Mucosa of rectum (tissue), 2 donors: ENCODE results near the gene BMF.
"Not testable (repeated sequence)": the region's sequence is repeated elsewhere in the genome, so short reads cannot be mapped to it uniquely, and the experiment has no call there.

Experiments
- H3K27ac ChIP-seq, 2 donors: one replicate each; pipeline ENCODE4 v1.7.0; 2013; ENCODE audit warnings: inconsistent platforms in 2 of 2, low read depth in 2 of 2, low read length in 2 of 2
- H3K27me3 ChIP-seq, 2 donors: one replicate each; pipeline ENCODE4 v1.7.0; 2013; ENCODE audit warnings: low read length in 2 of 2; ENCODE audit not compliant: control insufficient read depth in 2 of 2, insufficient read depth in 2 of 2
- H3K36me3 ChIP-seq, 2 donors: one replicate each; pipeline ENCODE4 v1.7.0; 2013; ENCODE audit warnings: low read length in 2 of 2; ENCODE audit not compliant: control insufficient read depth in 2 of 2, insufficient read depth in 2 of 2
- H3K4me1 ChIP-seq, 2 donors: one replicate each; pipeline ENCODE4 v1.7.0; 2013; ENCODE audit warnings: low read length in 2 of 2, mild to moderate bottlenecking in 1 of 2; ENCODE audit not compliant: control insufficient read depth in 2 of 2, insufficient read depth in 2 of 2
- H3K4me3 ChIP-seq, 2 donors: one replicate each; pipeline ENCODE4 v1.7.0; 2013; ENCODE audit warnings: low read length in 2 of 2
- H3K9ac ChIP-seq, 2 donors: one replicate each; pipeline ENCODE4 v1.7.0; 2013; ENCODE audit warnings: low read length in 2 of 2, low read depth in 1 of 2, mild to moderate bottlenecking in 1 of 2
- H3K9me3 ChIP-seq, 2 donors: one replicate each; pipeline ENCODE4 v1.7.0; 2013; ENCODE audit warnings: low read length in 2 of 2; ENCODE audit not compliant: control insufficient read depth in 2 of 2
- donor health status: healthy.
- donor health status: Normal muscosa, but diverticular disease.

The BMF gene

GRCh38 chr15:40075298-40076044, 33.2 kb downstream of the BMF start:
- no peak overlapping the region for H3K9ac ChIP-seq

GRCh38 chr15:40074656-40075055, 34.0 kb downstream of the BMF start:
- not testable (repeated sequence) for H3K27ac ChIP-seq, H3K4me1 ChIP-seq, H3K27me3 ChIP-seq, H3K36me3 ChIP-seq, H3K4me3 ChIP-seq, H3K9ac ChIP-seq, H3K9me3 ChIP-seq

More at GRCh38 chr15:40075298-40076044, 33.2 kb downstream of the BMF start:
- Histone ChIP-seq H3K27me3 (no peaks in the 10 kb centered on the region), H3K4me3 (no peak overlapping the region), H3K4me1 (peaks cover 4% of the 10 kb centered on the region in 2 donors), H3K9me3 (no peaks in the 10 kb centered on the region), H3K27ac (no peak overlapping the region), H3K36me3 (no peaks in the 10 kb centered on the region)

GRCh38 chr15:40073716-40074490, 34.8 kb downstream of the BMF start:
- H3K36me3 ChIP-seq, H3K9ac ChIP-seq, H3K9me3 ChIP-seq, H3K27me3 ChIP-seq, H3K4me3 ChIP-seq, H3K27ac ChIP-seq: not testable (repeated sequence)
- H3K4me1 ChIP-seq, result peaks cover 11 to 13% of the 10 kb centered on the region in 2 donors

GRCh38 chr15:40072216-40072990, 36.3 kb downstream of the BMF start:
- peak overlapping the region in 1 of 2 donors; percentile 20 for H3K4me3 ChIP-seq
- no peaks in the 10 kb centered on the region for H3K36me3 ChIP-seq
- no peaks in the 10 kb centered on the region for H3K27me3 ChIP-seq
- H3K9me3 ChIP-seq, result no peaks in the 10 kb centered on the region
- H3K27ac ChIP-seq, result no peak overlapping the region
- peaks cover 14 to 19% of the 10 kb centered on the region in 2 donors for H3K4me1 ChIP-seq
- H3K9ac ChIP-seq, result no peak overlapping the region

- Histone ChIP-seq H3K9me3 (no peaks in the 10 kb centered on the region), H3K9ac (no peak overlapping the region), H3K4me1 (peaks cover 14 to 19% of the 10 kb centered on the region in 2 donors), H3K27ac (no peak overlapping the region), H3K36me3 (no peaks in the 10 kb centered on the region), H3K4me3 (no peak overlapping the region), H3K27me3 (no peaks in the 10 kb centered on the region)
These were observed 38.0 kb downstream of the BMF start for GRCh38 chr15:40070608-40071218.

GRCh38 chr15:40070166-40070557, 38.5 kb downstream of the BMF start:
- H3K27me3 ChIP-seq, result no peaks in the 10 kb centered on the region
- H3K4me3 ChIP-seq, result no peak overlapping the region
- H3K9me3 ChIP-seq, result no peaks in the 10 kb centered on the region
- H3K27ac ChIP-seq, result no peak overlapping the region
- no peaks in the 10 kb centered on the region for H3K36me3 ChIP-seq
- H3K4me1 ChIP-seq, result peaks cover 14 to 19% of the 10 kb centered on the region in 2 donors
- H3K9ac ChIP-seq, result no peak overlapping the region

- Histone ChIP-seq H3K27ac (peak overlapping the region; percentile 83 to 86), H3K4me3 (no peak overlapping the region), H3K9ac (peak overlapping the region; percentile 41 to 52), H3K27me3 (no peaks in the 10 kb centered on the region), H3K9me3 (no peaks in the 10 kb centered on the region), H3K36me3 (no peaks in the 10 kb centered on the region), H3K4me1 (peaks cover 14 to 19% of the 10 kb centered on the region in 2 donors)
These were observed 39.2 kb downstream of the BMF start for GRCh38 chr15:40069178-40070165.

GRCh38 chr15:40067921-40068624, 40.6 kb downstream of the BMF start:
- H3K4me1 ChIP-seq, result peaks cover 14 to 22% of the 10 kb centered on the region in 2 donors
- no peak overlapping the region for H3K27ac ChIP-seq

More at GRCh38 chr15:40067921-40068624, 40.6 kb downstream of the BMF start:
- Histone ChIP-seq H3K27me3 (no peaks in the 10 kb centered on the region), H3K9ac (no peak overlapping the region), H3K9me3 (no peaks in the 10 kb centered on the region), H3K4me3 (no peak overlapping the region), H3K36me3 (no peaks in the 10 kb centered on the region)
